Measurements from ENCODE around the gene CECR2.

Gene CECR2

DNA sequence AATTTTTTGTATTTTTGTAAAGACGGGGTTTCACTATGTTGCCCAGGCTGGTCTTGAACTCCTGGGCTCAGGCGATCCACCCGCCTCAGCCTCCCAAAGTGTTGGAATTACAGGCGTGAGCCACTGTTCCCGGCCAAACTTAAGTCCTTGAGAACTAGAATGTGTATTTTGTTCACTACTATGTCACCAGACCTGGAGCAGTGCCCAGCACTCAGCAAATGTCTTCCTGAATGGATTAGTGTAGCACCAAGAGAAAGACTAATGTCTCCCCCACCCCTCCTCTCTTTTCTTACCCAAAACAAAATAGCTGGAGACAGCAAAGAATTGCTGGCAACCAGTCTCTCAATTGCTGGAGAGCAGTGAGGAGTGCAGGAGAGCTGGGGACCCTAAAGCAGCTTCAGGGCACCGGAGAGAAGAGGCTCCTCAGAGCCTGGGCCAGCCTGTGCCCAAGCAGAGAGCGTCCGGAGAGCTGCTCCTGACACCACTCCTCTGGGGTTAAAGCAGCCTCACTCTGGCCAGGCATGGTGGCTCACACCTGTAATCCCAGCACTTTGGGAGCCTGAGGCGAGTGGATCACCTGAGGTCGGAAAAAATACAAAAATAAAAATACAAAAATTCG, 209.0 kb downstream of the CECR2 start:
- no peak for DNase-seq

DNA sequence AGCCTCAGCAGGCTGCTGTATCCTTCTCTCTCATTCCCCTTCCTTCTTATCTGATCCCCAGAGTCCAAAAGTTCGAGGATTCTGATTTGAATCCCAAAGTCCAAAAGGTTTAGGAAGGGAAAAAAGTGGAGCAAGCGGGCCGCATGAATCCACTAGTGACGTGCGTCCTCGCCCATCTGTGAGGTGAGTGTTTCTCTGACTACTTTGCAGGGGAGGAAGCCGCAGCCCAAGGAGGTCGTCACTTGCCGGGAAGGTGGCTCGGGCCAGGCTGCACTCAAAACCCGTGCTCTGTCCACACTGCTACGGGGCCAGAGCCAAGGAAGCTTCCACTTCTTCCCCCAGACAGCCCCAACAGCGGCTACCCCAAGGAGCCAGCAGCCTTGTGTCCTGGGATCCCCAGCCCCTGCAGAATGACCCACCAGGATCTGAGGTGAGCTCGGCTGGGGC, 210.3 kb downstream of the CECR2 start:
- no peak for DNase-seq

DNA sequence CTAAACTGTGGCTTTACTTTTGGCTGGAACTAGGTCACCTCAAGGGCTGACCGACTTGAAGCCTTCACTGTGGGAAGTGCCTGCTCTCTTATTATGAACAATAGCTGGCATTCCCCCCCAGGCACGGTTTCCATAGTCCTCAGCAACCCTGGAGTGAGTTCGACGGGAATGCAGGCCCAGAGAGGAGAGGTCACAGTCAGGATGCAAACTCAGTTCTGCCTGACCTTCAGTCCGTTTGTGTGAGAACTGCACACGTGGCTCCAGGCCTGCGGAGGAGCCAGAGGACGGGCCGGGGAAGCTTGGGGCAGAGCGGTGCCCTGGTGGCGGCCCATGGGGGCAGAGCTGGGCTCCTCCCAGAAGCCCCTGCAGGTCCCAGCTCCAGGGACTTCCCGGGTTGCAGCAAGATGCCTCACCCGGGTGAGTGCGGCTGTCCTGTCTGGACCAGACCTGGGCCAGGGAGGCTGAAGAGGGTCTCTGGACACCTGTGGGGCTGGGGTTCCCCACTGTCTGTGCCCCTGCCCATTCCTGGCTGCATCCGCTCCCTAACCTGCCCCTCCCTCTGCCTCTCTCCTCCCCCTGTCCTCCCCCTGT, 211.3 kb downstream of the CECR2 start:
- DNase-seq = no peak

DNA sequence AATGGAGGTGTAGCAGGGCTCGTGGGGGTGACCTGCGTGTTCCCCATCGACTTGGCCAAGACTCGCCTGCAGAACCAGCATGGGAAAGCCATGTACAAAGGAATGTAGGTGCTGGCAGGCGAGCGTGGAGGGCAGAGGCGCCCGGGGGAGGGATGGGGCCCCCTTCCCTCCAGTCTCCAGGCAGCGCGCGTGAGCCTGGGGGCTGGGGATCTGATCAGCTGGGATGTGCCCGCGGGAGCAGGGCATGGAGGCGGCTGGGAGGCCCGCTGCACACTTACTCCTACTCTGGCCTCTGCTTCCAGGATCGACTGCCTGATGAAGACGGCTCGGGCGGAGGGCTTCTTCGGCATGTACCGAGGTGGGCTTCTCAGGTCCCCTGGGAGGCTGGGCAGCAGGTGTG, 211.8 kb downstream of the CECR2 start:
- DNase-seq = no peak

DNA sequence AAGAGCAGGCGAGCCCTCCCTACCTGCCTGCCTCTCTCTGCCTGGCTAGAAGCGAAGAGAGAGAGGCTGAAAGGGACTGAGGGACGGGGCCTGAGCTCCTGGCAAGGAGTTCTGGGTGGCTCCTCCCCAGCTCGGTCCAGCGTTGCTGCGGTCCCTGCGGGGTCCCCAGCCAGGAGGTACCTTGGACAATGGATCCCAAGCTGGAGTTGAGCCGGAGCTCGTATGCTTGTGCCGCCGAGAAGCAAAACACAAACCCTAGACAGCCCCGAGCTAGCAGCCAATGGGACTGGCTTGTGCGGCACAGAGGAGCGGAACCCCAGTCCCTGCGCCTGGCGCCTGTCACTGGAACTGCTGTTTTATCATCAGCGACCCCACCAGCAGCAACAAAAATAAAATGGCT, 212.4 kb downstream of the CECR2 start:
- no peak for DNase-seq

DNA sequence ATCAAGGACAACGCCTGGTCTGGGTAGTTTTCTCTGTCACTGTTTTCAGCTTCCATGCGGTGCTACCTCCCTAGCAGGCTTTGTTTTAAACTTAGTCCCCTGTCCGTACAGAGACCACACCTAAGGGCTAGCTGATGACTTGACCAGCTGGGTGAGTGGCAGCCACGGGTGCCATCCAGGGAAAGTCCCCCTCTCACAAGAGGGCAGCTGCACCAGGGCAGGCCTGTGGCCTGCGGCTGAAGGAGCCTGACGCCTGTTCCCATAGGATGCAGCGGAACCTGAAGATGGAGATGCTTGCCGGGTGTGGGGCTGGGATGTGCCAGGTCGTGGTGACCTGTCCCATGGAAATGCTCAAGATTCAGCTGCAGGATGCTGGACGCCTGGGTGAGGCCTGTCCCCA, 213.9 kb downstream of the CECR2 start:
- no peak for DNase-seq

DNA sequence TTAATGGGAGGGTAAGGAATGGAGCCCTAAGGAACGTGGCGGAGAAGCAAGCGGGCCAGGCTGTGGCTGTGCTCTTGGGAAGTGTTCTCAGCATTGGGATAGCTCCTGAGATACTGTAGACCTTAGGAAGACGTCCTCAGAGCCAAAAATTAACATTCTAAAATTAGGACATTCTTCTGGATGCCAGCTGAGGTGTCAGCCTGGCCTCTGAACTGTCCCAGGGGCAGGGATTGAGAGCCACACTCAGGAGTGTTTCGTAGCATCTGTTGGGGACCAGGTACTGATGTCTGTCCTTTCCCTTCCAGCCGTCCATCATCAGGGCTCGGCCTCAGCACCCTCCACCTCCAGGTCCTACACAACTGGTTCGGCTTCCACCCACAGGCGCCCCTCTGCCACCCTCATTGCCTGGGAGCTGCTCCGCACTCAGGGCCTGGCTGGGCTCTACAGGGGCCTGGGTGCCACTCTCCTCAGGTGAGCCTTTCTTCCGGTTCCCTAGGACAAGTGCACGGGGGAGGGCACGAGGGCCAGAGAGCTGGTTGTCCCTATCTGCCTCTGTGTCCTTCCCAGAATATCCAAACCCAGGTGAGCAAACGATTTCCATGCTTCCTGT, 217.7 kb downstream of the CECR2 start:
- no peak for DNase-seq

DNA sequence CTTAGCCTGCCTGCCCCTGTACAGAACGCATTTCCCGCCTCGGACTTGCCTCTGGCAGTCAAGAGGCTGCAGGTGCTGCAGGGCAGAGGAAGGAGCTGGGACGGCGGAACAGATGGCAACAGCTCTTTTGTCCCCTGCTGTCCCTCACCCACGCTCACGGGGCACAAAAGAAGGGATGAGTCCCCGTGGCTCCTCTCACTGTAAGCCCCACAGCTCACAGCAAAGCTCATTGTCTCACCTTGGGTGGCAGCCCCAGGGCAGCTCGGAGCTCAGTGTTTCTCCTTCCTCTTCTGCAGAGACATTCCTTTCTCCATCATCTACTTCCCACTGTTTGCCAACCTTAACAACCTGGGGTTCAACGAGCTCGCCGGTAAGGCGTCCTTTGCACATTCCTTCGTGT, 218.4 kb downstream of the CECR2 start:
- DNase-seq = no peak

DNA sequence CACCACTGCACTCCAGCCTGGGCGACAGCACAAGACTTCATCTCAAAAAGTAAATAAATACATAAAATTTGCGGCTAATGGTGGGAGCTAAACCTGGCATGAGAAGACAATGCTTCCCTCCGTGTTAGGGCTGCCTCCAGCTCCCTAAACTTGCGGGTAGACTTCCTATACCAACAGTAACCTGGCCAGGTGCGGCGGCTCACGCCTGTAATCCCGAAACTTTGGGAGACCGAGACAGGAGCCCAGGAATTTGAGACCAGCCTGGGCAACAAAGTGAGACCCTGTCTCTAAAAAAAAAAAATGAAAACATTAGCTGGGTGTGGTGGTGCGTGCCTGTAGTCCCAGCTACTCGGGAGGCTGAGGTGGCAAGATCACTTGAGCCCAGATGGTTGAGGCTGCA, 219.3 kb downstream of the CECR2 start:
- no peak for DNase-seq

DNA sequence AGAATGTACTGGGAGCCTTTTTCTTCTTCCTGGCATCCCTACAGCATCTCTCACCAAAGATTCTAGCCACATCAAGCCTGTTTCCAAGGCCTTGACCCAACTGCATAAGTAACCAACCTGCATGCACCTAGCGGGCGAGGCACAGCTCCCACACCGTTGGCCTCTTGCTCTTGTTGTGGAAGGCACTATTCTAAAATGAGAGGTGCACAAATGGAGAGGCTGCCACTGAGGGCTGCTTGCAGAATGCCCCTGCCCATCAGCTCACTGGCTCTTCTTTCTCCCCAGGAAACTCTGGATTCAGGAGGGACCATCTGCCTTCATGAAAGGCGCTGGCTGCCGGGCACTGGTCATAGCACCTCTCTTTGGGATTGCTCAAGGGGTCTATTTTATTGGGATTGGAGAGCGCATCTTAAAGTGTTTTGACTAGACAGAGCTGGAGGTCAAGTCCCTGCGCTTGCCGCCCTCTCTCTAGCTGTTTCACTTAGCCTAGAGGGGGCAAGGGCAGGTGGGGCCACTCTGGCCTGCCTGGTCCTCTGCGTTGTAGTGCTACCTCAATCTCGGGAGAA, 220.6 kb downstream of the CECR2 start:
- no peak for DNase-seq

DNA sequence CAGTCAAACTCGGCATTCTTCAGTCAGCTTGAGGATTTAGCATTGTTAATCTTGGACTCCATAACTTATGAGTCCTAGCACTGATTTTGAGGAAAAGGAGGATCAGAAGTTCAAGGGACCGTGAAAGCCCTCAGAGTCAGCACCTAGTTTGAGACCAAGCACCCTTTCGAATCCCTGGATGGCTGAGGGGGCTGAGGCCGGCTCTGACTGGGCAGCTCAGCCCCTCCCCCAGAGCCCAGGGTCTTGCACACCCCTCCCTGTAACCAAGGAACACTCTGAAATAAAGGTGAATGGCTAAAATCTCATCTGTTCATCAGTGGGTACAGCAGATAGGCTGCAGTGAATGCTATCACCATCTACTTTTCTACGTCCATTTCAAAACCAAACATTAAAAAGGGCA, 221.3 kb downstream of the CECR2 start:
- DNase-seq = no peak

DNA sequence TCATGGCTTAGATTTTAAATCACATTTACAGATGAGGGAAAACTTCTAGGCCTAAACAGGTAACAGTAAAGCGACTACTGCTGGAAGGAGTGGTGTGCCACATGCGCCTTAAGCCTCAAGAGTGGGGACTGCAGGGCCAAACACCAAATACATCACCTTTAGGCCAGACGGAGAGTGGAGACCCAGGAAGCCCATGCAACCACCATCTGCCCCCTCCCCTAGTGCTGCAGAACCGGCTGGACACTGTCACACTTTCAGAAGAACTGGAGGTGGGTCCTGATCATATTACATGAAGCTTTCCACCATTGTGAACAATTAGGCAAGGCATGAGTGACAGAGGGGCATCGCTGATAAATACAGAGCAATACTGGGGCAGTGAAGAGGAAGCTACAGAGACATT, 222.9 kb downstream of the CECR2 start:
- DNase-seq = no peak

DNA sequence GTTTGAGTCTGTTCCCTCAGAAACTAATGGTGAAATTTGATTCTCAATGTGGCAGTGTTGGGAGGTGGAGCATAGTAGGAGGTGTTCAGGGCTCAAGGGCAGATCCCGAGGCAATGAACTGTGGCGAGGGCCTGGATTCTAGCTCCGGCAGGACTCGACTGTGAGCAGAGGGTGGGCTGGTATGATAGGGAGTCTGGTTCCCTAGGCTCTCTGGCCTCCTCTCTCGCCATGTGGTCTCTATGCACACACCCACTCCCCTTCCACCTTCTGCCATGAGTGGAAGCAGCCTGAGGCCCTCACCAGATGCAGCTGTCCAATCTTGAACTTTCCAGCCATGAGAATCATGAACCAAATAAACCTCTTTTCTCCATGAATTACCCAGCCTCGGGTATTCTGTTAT, 227.0 kb downstream of the CECR2 start:
- no peak for DNase-seq

DNA sequence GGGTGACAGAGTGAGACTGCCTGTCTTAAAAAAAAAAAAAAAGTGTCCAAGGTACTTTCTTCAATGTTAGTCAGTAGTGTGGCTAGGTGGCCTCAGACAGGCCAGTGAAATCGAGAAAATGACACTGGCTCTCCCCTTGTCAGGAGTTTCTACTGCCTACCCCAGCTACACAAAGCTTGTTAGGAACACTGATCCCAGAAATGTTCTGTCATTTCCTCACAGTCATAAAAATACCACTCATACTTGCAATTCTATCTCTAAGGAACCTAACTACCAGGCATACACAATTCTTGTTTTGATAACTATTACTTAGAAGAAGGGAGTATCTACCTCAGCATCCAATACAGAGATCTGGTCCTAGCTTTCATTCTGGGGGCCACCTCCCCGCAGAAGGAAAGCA, 228.0 kb downstream of the CECR2 start:
- no peak for DNase-seq

DNA sequence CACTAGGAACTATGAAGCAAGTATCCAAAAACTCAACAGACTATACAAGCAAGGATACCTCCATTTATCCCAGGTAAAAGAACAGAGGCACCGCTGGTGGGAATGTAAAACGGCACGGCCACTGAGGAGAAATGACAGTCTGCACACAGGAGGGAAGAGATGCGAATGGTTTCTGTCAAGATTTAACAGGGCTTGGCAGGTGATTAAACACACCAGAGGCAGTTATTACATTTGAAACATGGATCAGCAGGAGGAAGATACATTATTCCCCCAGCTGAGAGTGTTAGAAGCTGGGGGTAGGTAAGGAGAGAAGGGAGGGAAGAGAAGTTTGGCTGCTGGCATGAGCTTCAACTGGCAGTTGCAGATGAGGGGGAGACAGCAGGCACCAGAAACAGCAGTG, 229.1 kb downstream of the CECR2 start:
- no peak for DNase-seq

DNA sequence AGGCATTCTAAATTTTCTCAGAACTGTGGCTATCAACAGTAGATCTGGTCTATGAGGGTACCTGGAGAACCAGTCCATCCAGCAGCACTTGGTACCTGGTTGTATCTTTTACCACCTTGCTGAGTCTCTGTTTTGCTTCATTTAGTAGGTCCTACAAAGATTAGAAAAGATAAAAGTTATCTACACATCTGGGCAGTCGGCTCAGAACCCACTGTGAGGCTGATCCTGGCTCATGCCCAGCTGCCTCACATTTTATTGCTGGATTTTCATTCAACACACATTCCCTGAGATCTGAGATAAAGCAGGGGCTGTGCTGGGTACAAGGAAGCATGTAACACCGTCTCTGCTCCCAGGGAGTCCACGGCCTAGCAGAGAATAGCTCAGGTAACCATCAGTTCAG, 231.8 kb downstream of the CECR2 start:
- DNase-seq = no peak

DNA sequence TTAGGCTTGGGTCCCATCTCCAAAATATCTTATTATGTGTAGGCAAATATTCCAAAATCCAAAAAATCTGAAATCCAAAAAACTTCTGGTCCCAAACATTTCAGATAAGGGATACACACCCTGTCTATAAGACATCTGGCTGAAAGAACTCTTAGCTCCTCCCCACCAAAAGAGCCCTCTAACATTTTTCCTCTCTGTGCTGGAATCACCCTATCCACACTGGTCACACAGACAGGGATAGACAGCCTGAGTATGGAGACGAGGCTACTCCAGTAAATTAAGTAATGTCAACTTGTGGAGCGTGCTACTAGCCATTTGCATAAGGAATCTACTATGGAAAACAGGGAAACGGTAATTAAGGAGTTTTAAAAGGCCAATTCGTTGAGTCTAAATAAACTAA, 234.4 kb downstream of the CECR2 start:
- DNase-seq = no peak

DNA sequence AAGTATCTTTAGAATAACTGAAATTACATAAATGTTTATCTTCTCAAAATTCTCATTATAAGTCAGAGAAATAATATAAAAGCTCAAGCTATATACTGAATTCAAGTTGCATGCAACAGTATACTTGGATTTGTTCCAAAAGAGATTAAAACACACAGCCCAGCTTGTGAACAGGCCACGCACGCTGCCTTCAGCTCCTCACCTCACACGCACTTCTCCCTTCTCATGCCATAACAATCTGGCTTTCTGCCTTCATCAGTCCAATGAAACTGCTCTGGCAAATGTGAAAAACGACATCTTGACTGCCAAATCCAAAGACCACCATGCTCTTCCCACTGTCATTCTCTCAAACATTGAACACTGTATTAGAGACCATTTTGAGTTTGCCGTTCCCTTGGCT, 237.2 kb downstream of the CECR2 start:
- DNase-seq = no peak

All from GF-D8 (cell line).